Adrenal gland (tissue), 12 donors: ENCODE measurements around the gene LPGAT1. TPM values are rescaled to one million over a fixed set of nuclear protein-coding genes. Genes with fewer than 3 reads are reported as not detected.
A peak's percentile ranks its signal among the peaks of the same experiment; 100 is the strongest.

Source experiments
- DNase-seq, 7 donors: peaks; one replicate each; pipeline ENCODE4 v3.0.0-alpha.2; 2019 to 2020
- H3K27ac ChIP-seq, 5 donors: fragments of 200-600 bp; sonication (generic) in 4 of 5; 1 replicate in 3 of 5; 2 replicates in 2 of 5; pipeline versions ENCODE4 v1.5.1 to v1.8.0; 2016 to 2020; ENCODE audit warnings: mild to moderate bottlenecking in 1 of 5
- H3K27me3 ChIP-seq: fragments of 200-600 bp; 2 replicates; pipeline ENCODE4 v1.8.0; 2021
- H3K36me3 ChIP-seq, 2 donors: fragments of 200-600 bp; replicated peaks in 1 of 2; 1 replicate in 1 of 2; 2 replicates in 1 of 2; pipeline versions ENCODE4 v1.5.1 to v1.8.0; 2018 to 2022
- H3K4me1 ChIP-seq, 2 donors: fragments of 200-600 bp; replicated peaks in 1 of 2; 1 replicate in 1 of 2; 2 replicates in 1 of 2; pipeline versions ENCODE4 v1.5.1 to v1.8.0; 2018 to 2021
- H3K4me3 ChIP-seq, 4 donors: fragments of 200-600 bp; sonication (generic) in 3 of 4; one replicate each; pipeline ENCODE4 v1.5.1; 2016 to 2018
- H3K9me3 ChIP-seq, 3 donors: fragments of 200-600 bp; sonication (generic) in 1 of 3; replicated peaks in 1 of 3; 1 replicate in 2 of 3; 2 replicates in 1 of 3; pipeline versions ENCODE4 v1.5.1 to v1.8.0; 2016 to 2021
- CTCF ChIP-seq, 6 experiments: fragments of 450-650 bp in 4 of 6; fragments of 200-600 bp in 2 of 6; sonication (generic) in 1 of 6; IDR thresholded peaks; 1 replicate in 5 of 6; 2 replicates in 1 of 6; pipeline versions ENCODE4 v1.5.1 to v1.8.0; 2016 to 2021; ENCODE audit warnings: antibody characterized with exemption in 6 of 6, mild to moderate bottlenecking in 2 of 6, moderate library complexity in 1 of 6
- POLR2A ChIP-seq, 2 donors: fragments of 450-650 bp; IDR thresholded peaks; one replicate each; pipeline ENCODE4 v1.6.1; 2017; ENCODE audit warnings: antibody characterized with exemption in 2 of 2, mild to moderate bottlenecking in 2 of 2, moderate library complexity in 1 of 2
- WGBS, 4 donors: extraction: QIAGEN DNeasy Blood & Tissue Kit in 2 of 4; methylation state at CpG; one replicate each; pipeline versions ENCODE4 v1.1.5 to v1.1.7; 2013 to 2017; 5-methylcytosine and 5-hydroxymethylcytosine counted together
- intact Hi-C, 2 donors: fragments of 100-400 bp; cut with DNase I; formaldehyde crosslinking; loops; one replicate each; pipeline versions ENCODE4 v1.14.1 to v1.15.0; 2022 to 2023
- polyA plus RNA-seq, 3 donors: library from polyadenylated mRNA; stranded (reverse); fragments of 200-250 nt in 2 of 3; fragments of 350-450 nt in 1 of 3; fragmentation: Illumina TruSeq in 1 of 3; extraction: RNeasy Lipid Tissue Mini Kit (QIAGEN cat#74804) in 1 of 3; gene quantifications; one replicate each; pipeline ENCODE4 v1.2.3, GENCODE V29; 2013 to 2014
- total RNA-seq, 9 donors: library from RNA; depleted of rRNA in 4 of 9; stranded (reverse); fragments of >200 nt in 4 of 9; fragments of 120-200 nt in 1 of 9; fragmentation: NEBNext Ultra II Directional in 1 of 9; extraction: Animal tissue kit (Norgen Biotek cat#: 25700) in 1 of 9; gene quantifications; one replicate each; pipeline versions ENCODE4 v1.1.0 to v1.2.4, GENCODE V29; 2013 to 2023
- donor health status: healthy with polysubstance abuse.
- donor health status: Bipolar disorder and iron deficiency.
- donor health status: DM: yes; HTN: yes; CAD: no.
- donor health status: DM: no; HTN: no; CAD: no.
- donor health status: DM: no; HTN: no; CAD: no.
- donor health status: DM: yes; HTN: yes; CAD: no.

LPGAT1 gene
- total and polyA plus RNA-seq, 12 donors: 10.7 to 113 (median 75.6) TPM

DNA sequence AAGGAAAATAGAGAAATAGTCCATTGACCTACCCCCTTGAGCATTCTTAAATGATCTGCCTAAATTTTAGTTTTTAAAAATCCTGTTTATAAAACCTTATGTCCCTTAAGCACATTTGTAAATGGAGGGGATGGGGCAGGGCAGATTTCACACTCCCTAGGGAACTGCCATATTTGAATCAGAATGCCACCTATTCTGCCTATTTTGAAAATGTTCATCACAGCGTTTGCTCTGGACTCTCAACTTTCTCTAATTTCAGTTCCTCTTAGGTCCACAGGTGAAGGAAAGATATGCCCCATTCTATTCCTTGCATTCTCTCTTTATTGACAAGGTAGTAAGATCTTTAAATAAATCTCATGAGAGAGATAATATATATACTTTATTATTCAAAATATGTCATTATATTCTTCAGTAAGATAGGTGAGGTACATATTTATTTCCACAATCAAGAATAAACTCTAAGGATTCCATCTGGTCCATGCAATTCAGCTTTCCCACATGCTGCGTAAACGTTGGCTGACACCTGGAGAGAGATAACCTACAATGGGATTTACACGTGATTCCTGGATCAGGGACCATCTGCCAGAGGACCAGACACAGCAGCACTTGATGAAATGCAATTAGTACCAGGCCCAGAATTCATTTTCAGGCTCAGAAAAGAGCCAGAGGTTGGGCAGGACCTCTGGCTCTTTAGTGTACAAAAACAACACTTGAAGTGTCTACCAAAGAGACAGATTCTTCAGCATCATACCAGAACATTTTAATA lies 1.2 kb upstream of the LPGAT1 start:
- TF ChIP-seq CTCF (IDR thresholded peaks at IDR 0.05): no peak
- TF ChIP-seq POLR2A (IDR thresholded peaks at IDR 0.05): no peak
- H3K27me3 ChIP-seq: no peaks in the 10 kb centered on the region
- WGBS, 4 donors: 73 to 85% (median 80%) methylated on average over 4 of the region's 4 CpGs
- intact Hi-C loops: loop anchor here (2.0 to 10.0 kb wide), 3 partner anchors 103 to 134 kb away; no protein-coding TSS in a partner anchor
- no peak overlapping the region for H3K27ac ChIP-seq
- H3K4me1 ChIP-seq: peaks cover 12 to 28% of the 10 kb centered on the region in 2 donors
- H3K36me3 ChIP-seq: no peaks in the 10 kb centered on the region
- DNase-seq: no peak
- H3K4me3 ChIP-seq: no peak overlapping the region
- no peaks in the 10 kb centered on the region for H3K9me3 ChIP-seq

DNA sequence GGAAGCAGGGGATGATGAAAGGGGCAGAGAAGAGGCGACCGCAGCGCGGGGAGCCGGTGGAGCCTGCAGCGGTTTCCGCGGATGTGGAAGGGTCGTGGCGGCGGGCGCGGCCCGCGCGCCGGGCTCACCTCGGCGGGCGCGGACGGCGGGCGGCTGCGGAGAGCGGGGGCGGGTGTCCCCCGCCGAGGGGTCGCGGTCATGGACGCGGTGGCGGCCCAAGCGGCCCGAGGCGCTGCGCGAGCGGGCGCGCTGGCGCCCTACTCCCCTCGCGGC lies 572 bp downstream of the LPGAT1 start:
- H3K27me3 ChIP-seq: no peaks in the 10 kb centered on the region
- H3K4me1 ChIP-seq: peaks cover 12 to 41% of the 10 kb centered on the region in 2 donors
- TF ChIP-seq POLR2A (IDR thresholded peaks at IDR 0.05): no peak
- no peak for TF ChIP-seq CTCF (IDR thresholded peaks at IDR 0.05)
- intact Hi-C loops: loop anchor here (2.0 to 10.0 kb wide), 3 partner anchors 105 to 133 kb away; no protein-coding TSS in a partner anchor
- H3K27ac ChIP-seq: peak overlapping the region; percentile 78 to 98 (median 91)
- 0 to 1% (median 0%) methylated on average over 14 to 43 of the region's 45 CpGs for WGBS, 4 donors
- H3K9me3 ChIP-seq: no peaks in the 10 kb centered on the region
- H3K4me3 ChIP-seq: peak overlapping the region; percentile 64 to 97 (median 74)
- DNase-seq: peak in 1 of 7 donors; percentile 32
- H3K36me3 ChIP-seq: no peaks in the 10 kb centered on the region

DNA sequence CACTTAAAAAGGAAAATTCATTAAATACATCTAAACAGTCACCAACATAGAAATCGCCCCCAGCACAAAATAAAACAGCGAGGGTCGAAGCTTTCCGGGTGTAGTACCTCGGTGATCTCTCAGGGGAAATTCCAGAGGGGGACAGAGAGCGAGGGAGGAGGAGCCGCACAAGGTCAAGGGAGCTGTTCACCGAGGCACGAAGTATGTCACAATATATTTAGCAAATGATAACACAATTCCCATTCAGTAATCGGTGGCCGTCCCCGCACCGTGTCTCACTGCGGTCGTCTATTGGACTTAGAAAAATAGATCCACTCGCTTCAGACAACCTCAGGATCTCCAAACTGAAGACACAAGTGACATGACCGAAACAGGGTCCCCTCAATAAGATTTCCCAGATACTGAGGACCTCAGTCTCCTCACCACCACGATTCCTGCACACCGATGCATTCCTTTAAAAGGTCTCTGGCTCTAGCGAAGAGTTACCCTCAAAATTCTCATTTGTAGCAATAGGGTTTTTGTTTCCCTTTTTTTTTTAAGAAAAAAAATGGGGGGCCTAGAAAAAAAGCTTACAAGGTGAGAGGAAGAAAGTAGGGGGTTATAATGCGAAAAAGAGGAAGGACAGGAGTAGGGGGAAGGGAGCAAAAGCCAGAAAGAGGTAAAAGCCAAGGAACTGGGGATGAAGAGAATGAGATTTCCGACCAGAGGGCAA lies 1.1 kb downstream of the LPGAT1 start:
- peak overlapping the region; percentile 78 to 98 (median 91) for H3K27ac ChIP-seq
- 8 to 14% (median 13%) methylated on average over 22 of the region's 22 CpGs for WGBS, 4 donors
- H3K9me3 ChIP-seq: no peaks in the 10 kb centered on the region
- H3K4me3 ChIP-seq: peak overlapping the region in 3 of 4 donors; percentile 72 to 97 (median 76)
- peaks cover 12 to 45% of the 10 kb centered on the region in 2 donors for H3K4me1 ChIP-seq
- H3K36me3 ChIP-seq: peaks cover 0 to under 1% of the 10 kb centered on the region in 2 donors
- DNase-seq: peak; percentile 47 to 82 (median 74)
- peak in 4 of 6 experiments; percentile 4 to 37 (median 24) for TF ChIP-seq CTCF (IDR thresholded peaks at IDR 0.05)
- TF ChIP-seq POLR2A (IDR thresholded peaks at IDR 0.05): peak; percentile 16 to 89
- intact Hi-C loops: loop anchor here (2.0 to 10.0 kb wide), 3 partner anchors 105 to 132 kb away; no protein-coding TSS in a partner anchor
- no peaks in the 10 kb centered on the region for H3K27me3 ChIP-seq

DNA sequence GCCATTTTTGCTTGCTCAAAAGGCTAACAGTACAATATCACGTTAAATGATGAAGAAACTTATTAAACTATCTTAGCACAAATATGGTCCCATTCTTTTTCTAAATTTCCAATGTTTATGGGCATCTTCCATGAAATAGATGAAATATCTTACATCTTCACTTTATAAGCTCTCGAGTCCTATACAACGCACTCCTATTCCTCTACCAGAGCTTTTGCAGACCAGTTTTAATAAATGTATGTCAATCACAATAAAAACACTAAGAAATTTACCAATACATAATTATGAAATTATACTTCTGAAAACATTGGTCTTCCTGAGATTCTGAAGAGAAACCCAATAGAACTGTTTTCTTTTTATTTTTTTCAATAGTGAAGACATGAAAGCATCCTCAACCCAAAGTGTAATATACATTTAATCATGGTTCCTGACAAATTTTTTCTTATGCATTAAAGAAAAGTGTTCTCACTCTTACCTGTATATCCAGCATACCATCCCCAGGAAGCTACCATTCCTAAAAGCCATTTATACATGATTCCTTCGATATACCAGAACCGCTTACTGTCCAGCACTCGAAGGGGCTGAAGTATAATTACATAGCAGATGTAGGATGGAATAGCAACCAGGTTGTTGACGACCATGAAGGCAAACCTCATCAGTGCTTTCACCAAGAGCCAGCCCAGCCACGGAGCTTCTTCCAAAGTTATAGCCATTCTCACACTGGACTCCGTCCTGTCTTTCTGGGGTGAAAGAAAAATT lies 1.8 kb downstream of the LPGAT1 start:
- Histone ChIP-seq H3K27me3 (no peaks in the 10 kb centered on the region), H3K4me1 (peaks cover 12 to 46% of the 10 kb centered on the region in 2 donors), H3K27ac (peak overlapping the region in 3 of 5 donors; percentile 82 to 98 (median 91)), H3K4me3 (peak overlapping the region in 2 of 4 donors; percentile 76 to 97), H3K36me3 (peaks cover 0 to 5% of the 10 kb centered on the region in 2 donors), H3K9me3 (no peaks in the 10 kb centered on the region)
- intact Hi-C loops: no loop called here
- WGBS, 4 donors: 50 to 68% (median 55%) methylated on average over 9 of the region's 9 CpGs
- TF ChIP-seq CTCF (IDR thresholded peaks at IDR 0.05) (no peak), POLR2A (IDR thresholded peaks at IDR 0.05) (no peak)
- DNase-seq: no peak
